ENCODE measurements around the gene GRM2. TPM values are rescaled to one million over a fixed set of nuclear protein-coding genes. Genes with fewer than 3 reads are reported as not detected.

The GRM2 gene
- total RNA-seq, 1 experiment from 2014 or later = 3.7 TPM

DNA sequence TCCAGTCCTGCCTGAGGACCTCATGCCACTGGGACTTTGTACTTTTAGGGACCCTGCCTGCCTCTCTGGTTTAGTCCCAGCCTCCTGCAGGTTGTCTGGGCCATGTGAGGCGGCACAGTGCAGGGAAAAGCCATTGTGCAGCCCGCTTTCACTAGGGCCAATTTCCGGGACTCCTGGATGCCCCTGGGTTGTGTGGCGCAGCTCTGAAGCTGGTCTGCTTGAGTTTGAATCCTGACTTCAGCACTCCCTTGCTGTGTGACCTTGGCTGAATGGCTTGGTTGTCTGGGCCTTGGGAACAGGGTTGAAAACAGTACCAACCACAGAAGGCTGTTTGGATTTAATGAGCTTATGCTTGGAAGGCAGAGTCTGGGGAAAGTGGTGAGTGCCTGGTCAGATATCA lies 27.6 kb upstream of the GRM2 start:
- H3K4me1 Mint-ChIP-seq = peaks cover 13% of the 10 kb centered on the region
- no peaks in the 10 kb centered on the region for H3K36me3 Mint-ChIP-seq
- POLR2A ChIA-PET = no interaction called here
- no peak overlapping the region for H3K4me3 Mint-ChIP-seq
- DNase-seq (ENCODE audit: low spot score) = no peak
- H3K9me3 Mint-ChIP-seq = no peaks in the 10 kb centered on the region
- TF ChIP-seq, protein P1, sequence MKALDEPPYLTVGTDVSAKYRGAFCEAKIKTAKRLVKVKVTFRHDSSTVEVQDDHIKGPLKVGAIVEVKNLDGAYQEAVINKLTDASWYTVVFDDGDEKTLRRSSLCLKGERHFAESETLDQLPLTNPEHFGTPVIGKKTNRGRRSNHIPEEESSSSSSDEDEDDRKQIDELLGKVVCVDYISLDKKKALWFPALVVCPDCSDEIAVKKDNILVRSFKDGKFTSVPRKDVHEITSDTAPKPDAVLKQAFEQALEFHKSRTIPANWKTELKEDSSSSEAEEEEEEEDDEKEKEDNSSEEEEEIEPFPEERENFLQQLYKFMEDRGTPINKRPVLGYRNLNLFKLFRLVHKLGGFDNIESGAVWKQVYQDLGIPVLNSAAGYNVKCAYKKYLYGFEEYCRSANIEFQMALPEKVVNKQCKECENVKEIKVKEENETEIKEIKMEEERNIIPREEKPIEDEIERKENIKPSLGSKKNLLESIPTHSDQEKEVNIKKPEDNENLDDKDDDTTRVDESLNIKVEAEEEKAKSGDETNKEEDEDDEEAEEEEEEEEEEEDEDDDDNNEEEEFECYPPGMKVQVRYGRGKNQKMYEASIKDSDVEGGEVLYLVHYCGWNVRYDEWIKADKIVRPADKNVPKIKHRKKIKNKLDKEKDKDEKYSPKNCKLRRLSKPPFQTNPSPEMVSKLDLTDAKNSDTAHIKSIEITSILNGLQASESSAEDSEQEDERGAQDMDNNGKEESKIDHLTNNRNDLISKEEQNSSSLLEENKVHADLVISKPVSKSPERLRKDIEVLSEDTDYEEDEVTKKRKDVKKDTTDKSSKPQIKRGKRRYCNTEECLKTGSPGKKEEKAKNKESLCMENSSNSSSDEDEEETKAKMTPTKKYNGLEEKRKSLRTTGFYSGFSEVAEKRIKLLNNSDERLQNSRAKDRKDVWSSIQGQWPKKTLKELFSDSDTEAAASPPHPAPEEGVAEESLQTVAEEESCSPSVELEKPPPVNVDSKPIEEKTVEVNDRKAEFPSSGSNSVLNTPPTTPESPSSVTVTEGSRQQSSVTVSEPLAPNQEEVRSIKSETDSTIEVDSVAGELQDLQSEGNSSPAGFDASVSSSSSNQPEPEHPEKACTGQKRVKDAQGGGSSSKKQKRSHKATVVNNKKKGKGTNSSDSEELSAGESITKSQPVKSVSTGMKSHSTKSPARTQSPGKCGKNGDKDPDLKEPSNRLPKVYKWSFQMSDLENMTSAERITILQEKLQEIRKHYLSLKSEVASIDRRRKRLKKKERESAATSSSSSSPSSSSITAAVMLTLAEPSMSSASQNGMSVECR (CRISPR knock-in tag; IDR thresholded peaks at IDR 0.05; ENCODE audit: borderline replicate concordance) = no peak
- no peaks in the 10 kb centered on the region for H3K27me3 Mint-ChIP-seq (ENCODE audit: low read depth)
- H3K27ac Mint-ChIP-seq = no peak overlapping the region
- ATAC-seq = no peak
- CTCF ChIA-PET = interaction anchor here (0.7 to 1.5 kb wide), 4 partner anchors 10 to 180 kb away, joined by 3 to 13 read pairs (median 4); partner anchors contain the start of gene DCAF1

DNA sequence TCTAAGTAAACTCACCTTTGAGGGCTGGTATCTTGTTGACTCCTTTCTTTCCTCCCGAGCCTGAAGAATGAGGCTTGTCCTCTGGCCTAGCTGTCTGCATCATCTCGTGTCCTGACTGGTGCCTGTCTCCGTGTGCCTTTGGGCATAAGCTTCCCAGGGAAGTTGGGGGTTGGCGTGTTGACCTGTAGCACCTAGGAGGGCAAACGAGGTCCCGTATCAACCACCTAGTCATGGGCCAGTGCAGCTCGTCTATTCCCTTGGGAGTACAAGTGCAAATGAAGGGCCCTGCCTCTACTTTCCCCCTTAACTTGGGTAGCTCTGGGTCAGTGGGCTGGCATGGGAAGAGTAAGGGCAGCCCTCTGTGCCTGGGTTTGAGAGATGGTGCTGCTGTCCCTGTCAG lies 27.1 kb upstream of the GRM2 start:
- H3K27ac Mint-ChIP-seq = no peak overlapping the region
- ChIA-PET POLR2A (no interaction called here), CTCF (interaction anchor here (0.7 to 1.5 kb wide), 4 partner anchors 10 to 180 kb away, joined by 3 to 13 read pairs (median 4); partner anchors contain the start of gene DCAF1)

More for the DNA sequence above, 27.1 kb upstream of the GRM2 start:
- no peak overlapping the region for H3K4me3 Mint-ChIP-seq
- no peaks in the 10 kb centered on the region for H3K27me3 Mint-ChIP-seq (ENCODE audit: low read depth)
- DNase-seq (ENCODE audit: low spot score) = no peak
- ATAC-seq = no peak
- TF ChIP-seq RORB (CRISPR knock-in tag; IDR thresholded peaks at IDR 0.05) (no peak), GABPB1 (CRISPR knock-in tag; IDR thresholded peaks at IDR 0.05) (no peak), JAZF1 (CRISPR knock-in tag; IDR thresholded peaks at IDR 0.05) (no peak), ZNF219 (CRISPR knock-in tag; IDR thresholded peaks at IDR 0.05; ENCODE audit: borderline replicate concordance) (no peak), ZNF121 (CRISPR knock-in tag; IDR thresholded peaks at IDR 0.05) (no peak)
- TF ChIP-seq, protein P1 (CRISPR knock-in tag; IDR thresholded peaks at IDR 0.05; ENCODE audit: borderline replicate concordance) = no peak
- TF ChIP-seq, protein P2, sequence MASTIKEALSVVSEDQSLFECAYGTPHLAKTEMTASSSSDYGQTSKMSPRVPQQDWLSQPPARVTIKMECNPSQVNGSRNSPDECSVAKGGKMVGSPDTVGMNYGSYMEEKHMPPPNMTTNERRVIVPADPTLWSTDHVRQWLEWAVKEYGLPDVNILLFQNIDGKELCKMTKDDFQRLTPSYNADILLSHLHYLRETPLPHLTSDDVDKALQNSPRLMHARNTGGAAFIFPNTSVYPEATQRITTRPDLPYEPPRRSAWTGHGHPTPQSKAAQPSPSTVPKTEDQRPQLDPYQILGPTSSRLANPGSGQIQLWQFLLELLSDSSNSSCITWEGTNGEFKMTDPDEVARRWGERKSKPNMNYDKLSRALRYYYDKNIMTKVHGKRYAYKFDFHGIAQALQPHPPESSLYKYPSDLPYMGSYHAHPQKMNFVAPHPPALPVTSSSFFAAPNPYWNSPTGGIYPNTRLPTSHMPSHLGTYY (CRISPR knock-in tag; IDR thresholded peaks at IDR 0.05) = no peak
- TF ChIP-seq, protein P3, sequence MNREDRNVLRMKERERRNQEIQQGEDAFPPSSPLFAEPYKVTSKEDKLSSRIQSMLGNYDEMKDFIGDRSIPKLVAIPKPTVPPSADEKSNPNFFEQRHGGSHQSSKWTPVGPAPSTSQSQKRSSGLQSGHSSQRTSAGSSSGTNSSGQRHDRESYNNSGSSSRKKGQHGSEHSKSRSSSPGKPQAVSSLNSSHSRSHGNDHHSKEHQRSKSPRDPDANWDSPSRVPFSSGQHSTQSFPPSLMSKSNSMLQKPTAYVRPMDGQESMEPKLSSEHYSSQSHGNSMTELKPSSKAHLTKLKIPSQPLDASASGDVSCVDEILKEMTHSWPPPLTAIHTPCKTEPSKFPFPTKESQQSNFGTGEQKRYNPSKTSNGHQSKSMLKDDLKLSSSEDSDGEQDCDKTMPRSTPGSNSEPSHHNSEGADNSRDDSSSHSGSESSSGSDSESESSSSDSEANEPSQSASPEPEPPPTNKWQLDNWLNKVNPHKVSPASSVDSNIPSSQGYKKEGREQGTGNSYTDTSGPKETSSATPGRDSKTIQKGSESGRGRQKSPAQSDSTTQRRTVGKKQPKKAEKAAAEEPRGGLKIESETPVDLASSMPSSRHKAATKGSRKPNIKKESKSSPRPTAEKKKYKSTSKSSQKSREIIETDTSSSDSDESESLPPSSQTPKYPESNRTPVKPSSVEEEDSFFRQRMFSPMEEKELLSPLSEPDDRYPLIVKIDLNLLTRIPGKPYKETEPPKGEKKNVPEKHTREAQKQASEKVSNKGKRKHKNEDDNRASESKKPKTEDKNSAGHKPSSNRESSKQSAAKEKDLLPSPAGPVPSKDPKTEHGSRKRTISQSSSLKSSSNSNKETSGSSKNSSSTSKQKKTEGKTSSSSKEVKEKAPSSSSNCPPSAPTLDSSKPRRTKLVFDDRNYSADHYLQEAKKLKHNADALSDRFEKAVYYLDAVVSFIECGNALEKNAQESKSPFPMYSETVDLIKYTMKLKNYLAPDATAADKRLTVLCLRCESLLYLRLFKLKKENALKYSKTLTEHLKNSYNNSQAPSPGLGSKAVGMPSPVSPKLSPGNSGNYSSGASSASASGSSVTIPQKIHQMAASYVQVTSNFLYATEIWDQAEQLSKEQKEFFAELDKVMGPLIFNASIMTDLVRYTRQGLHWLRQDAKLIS (CRISPR knock-in tag; IDR thresholded peaks at IDR 0.05; ENCODE audit: borderline replicate concordance) = no peak
- TF ChIP-seq, protein P4, sequence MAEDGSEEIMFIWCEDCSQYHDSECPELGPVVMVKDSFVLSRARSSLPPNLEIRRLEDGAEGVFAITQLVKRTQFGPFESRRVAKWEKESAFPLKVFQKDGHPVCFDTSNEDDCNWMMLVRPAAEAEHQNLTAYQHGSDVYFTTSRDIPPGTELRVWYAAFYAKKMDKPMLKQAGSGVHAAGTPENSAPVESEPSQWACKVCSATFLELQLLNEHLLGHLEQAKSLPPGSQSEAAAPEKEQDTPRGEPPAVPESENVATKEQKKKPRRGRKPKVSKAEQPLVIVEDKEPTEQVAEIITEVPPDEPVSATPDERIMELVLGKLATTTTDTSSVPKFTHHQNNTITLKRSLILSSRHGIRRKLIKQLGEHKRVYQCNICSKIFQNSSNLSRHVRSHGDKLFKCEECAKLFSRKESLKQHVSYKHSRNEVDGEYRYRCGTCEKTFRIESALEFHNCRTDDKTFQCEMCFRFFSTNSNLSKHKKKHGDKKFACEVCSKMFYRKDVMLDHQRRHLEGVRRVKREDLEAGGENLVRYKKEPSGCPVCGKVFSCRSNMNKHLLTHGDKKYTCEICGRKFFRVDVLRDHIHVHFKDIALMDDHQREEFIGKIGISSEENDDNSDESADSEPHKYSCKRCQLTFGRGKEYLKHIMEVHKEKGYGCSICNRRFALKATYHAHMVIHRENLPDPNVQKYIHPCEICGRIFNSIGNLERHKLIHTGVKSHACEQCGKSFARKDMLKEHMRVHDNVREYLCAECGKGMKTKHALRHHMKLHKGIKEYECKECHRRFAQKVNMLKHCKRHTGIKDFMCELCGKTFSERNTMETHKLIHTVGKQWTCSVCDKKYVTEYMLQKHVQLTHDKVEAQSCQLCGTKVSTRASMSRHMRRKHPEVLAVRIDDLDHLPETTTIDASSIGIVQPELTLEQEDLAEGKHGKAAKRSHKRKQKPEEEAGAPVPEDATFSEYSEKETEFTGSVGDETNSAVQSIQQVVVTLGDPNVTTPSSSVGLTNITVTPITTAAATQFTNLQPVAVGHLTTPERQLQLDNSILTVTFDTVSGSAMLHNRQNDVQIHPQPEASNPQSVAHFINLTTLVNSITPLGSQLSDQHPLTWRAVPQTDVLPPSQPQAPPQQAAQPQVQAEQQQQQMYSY (CRISPR knock-in tag; IDR thresholded peaks at IDR 0.05) = no peak
- H3K9me3 Mint-ChIP-seq = no peaks in the 10 kb centered on the region
- H3K4me1 Mint-ChIP-seq = peaks cover 13% of the 10 kb centered on the region
- no peaks in the 10 kb centered on the region for H3K36me3 Mint-ChIP-seq
